HG03575 (cell line): ENCODE results near the gene IFT43.

ENCODE experiments used
- ATAC-seq: cut with Tn5 transposase; IDR thresholded peaks from one replicate; pipeline ENCODE4 v1.9.1; 2021; ENCODE audit not compliant: unreplicated experiment, insufficient number of reproducible peaks, low FRiP score; ENCODE audit errors: extremely low read depth

IFT43 gene

DNA sequence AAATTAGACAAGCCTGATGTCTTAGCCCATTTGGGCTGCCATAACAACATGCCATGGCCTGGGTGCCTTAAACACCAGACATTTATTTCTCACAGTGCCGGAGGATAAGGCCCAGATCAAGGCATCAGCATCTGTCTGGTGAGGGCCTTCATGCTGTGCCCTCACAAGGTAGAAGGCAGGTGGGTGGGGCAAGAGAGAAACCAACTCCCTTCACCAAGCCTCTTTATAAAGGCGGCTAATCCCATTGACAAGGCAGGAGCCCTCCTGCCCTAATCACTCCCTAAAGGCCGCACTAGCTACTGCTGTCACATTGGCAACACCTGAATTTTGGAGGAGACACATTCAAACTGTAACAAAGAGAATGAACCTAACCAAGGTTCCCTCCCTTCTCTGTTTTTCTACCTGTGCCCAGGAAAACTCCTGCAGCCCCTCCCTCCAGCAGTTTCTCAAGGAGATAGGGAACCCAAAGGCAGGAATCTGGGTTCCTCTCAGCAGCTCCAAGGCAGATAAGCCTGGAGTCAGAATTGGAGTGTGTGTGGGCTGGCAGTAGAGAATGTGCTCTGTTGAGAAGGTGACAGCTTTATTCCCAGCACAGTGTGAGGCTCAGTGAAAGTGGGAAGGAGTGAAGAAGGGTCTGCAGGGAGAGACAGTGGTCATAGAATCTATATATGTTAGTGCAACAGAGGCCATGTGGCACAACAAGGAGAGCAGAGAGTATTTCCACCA is 144.5 kb downstream of the IFT43 start:
- ATAC-seq, result no peak

DNA sequence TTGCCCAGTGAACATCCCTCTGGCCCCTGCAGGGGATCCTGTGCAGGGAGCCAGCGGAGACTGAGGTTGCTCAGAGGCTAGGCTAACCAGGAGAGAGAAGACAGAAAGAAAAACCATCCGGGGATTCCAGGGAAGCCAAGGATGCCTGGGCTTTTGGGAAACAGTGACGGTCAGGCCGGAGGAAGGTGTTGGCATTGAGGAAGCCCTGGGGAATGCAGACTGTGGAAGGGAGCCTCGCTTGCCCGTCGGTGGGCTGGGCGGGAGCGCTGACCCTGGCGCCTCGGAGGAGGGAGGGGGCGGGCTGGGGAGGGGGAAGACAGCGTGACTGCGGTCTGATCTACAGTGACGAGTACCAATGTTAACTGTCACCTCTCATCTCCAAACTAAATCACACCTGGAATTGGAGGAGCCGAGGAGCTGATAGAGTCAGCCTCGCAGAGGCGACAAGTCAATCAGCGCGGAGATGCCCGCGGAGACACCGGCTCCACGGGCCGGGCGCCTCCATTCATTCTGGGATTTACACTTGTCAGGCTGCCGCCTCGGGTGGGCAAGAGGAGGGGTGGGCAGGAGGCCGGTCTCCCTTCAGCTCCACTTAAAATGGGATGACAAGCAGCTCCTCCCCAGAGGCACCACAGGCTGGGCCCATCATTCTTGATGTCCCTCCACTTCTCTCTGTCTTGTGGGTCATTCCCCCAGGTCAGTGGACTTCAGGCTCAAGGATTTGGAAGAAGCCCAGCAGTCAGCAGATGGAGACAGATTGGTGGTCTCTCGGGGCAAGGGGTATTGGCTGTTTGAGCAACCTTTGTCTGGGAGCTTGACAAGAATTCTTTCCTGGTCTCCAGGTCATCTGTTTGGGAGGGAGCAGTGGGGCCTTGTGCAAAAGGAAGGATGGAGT is 145.8 kb downstream of the IFT43 start:
- ATAC-seq, result no peak

DNA sequence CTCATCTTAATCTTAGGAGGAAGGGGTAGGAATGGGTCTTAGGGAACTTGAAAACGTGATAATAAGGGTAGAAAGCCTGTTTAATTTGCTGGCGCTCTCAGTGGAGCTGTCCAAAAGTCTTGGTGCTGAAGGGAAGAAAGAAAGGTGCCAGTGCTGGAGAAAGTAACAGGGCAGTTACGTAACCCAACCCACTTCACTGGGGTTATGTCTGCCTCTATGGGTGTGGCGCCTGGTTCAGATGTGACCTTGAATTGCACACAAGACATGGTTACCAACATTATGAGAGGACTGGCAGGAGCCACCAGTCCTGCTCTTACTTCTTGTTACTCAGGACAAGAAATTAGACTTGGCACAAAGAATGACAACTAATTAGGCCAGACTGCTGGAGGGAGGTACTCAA is 147.5 kb downstream of the IFT43 start:
- ATAC-seq, result no peak
